AG04450 (cell line): ENCODE measurements around the gene DNAJB12. TPM values are rescaled to one million over a fixed set of nuclear protein-coding genes. Genes with fewer than 3 reads are reported as not detected.
"Not testable (repeated sequence)": the region's sequence is repeated elsewhere in the genome, so short reads cannot be mapped to it uniquely, and the experiment has no call there.

Source experiments
- CTCF ChIA-PET: fragments of 300-600, 350-600 bp; formaldehyde crosslinking; extraction: SDS; loops from one replicate; lab custom pipeline; 2022; ENCODE audit warnings: antibody characterized with exemption, inconsistent platforms; lab: Charles Lee
- POLR2A ChIA-PET: fragments of 350-600 bp; formaldehyde crosslinking; extraction: SDS; loops from one replicate; lab custom pipeline; 2021; ENCODE audit warnings: antibody characterized with exemption, inconsistent platforms; lab: Yijun Ruan, JAX
- DNase-seq: peaks from one replicate; pipeline ENCODE4 v3.0.0-alpha.2; 2011; ENCODE audit warnings: low read depth, low spot score
- H3K27ac ChIP-seq: one replicate; pipeline ENCODE4 v1.5.1; 2012; ENCODE audit warnings: low read depth, low read length, control low read depth
- H3K27me3 ChIP-seq: one replicate; pipeline ENCODE4 v1.6.0; 2012; ENCODE audit warnings: low read length; ENCODE audit not compliant: control insufficient read depth, insufficient read depth
- H3K4me3 ChIP-seq: 2 replicates; pipeline ENCODE4 v1.5.1; 2011; ENCODE audit warnings: mild to moderate bottlenecking, low read depth, low read length, control low read depth
- H3K9me3 ChIP-seq: 2 replicates; pipeline ENCODE4 v1.5.1; 2012; ENCODE audit warnings: low read length; ENCODE audit not compliant: control insufficient read depth, insufficient read depth
- CTCF ChIP-seq: IDR thresholded peaks from 2 replicates; pipeline ENCODE4 v1.5.1; 2011; ENCODE audit warnings: low read depth, low read length, control low read depth, inconsistent platforms
- polyA plus RNA-seq: library from polyadenylated mRNA; depleted of rRNA; stranded (reverse); fragments of >200 nt; gene quantifications from 2 replicates; pipeline ENCODE4 v1.2.3, GENCODE V29; 2011

Gene DNAJB12
- polyA plus RNA-seq, 1 experiment, result 17.9 TPM

DNA sequence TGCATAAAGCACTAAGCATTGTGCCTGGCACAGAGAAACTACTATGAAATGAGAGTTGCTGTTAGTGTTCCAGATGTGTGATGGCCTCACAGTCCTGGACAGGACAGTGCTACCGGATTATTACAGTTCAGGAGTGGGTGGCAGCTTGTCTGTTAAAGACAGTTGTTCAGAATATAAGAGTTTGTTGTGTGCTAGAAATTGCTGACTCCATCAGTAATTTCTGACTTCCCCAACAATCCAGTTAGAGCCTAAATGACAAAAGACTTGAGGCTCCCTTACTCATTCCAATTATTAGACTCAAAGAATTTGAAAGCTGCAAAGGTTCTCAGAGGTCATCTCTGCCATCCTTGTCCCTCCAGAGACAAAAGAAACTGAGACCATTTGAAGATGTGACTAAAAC is 34.3 kb upstream of the DNAJB12 start:
- POLR2A ChIA-PET, result no interaction called here
- H3K27me3 ChIP-seq, result no peaks in the 10 kb centered on the region
- CTCF ChIA-PET, result no interaction called here
- H3K27ac ChIP-seq, result no peak overlapping the region
- no peak for TF ChIP-seq CTCF
- DNase-seq, result no peak
- no peak overlapping the region for H3K4me3 ChIP-seq
- no peaks in the 10 kb centered on the region for H3K9me3 ChIP-seq

DNA sequence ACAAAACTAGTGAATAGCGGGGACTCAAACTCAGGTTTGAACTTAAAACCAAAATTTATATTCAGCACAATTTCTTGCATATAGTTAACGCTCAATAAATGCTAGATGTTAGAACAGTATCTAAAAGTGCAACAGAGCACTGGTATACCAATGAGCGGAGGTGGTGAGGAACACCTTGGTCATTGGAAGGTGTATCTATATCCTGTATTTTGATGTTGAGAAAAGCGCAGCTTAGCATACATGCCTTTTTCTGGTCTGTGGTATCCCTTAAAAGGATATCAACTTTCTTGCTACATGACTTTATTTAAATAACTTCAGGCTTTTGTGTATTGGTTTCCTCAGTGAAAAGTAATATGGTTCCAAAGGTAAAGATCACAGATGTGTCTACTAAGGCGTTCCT is 33.3 kb upstream of the DNAJB12 start:
- DNase-seq, result no peak
- no peak for TF ChIP-seq CTCF
- CTCF ChIA-PET, result no interaction called here
- Histone ChIP-seq H3K27me3 (no peaks in the 10 kb centered on the region), H3K27ac (no peak overlapping the region), H3K4me3 (no peak overlapping the region), H3K9me3 (no peaks in the 10 kb centered on the region)
- POLR2A ChIA-PET, result no interaction called here

GRCh38 chr10:72386916-72387586 is 32.3 kb upstream of the DNAJB12 start:
- H3K27me3 ChIP-seq, result no peaks in the 10 kb centered on the region
- H3K9me3 ChIP-seq, result no peaks in the 10 kb centered on the region
- DNase-seq, result no peak
- ChIA-PET POLR2A (no interaction called here), CTCF (interaction anchor here (0.6 kb wide), 1 partner anchor 1422 kb away, joined by 7 read pairs; no protein-coding TSS in a partner anchor)
- no peak overlapping the region for H3K27ac ChIP-seq
- TF ChIP-seq CTCF, result no peak
- H3K4me3 ChIP-seq, result no peak overlapping the region

DNA sequence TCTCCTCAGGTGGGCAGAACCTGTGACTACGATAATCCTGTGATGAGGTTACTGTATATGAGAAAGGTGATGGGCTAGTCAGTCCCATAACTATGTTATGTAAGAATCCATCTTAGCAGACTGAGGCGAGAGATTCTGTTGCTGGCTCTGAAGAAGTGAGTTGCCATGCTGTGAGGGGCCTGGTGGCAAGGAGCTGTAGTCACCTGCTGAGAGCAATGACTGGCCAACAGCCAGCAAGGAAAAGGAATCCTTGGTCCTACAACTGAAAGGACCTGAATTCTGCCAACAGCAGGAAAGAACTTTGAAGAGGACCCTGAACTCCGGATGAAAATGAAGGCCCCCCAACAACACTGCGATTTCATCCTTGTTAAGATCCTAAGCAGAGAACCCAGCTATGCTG is 31.0 kb upstream of the DNAJB12 start:
- TF ChIP-seq CTCF, result no peak
- DNase-seq, result no peak
- CTCF ChIA-PET, result no interaction called here
- no peaks in the 10 kb centered on the region for H3K27me3 ChIP-seq
- H3K27ac ChIP-seq, result no peak overlapping the region
- H3K9me3 ChIP-seq, result no peaks in the 10 kb centered on the region
- no peak overlapping the region for H3K4me3 ChIP-seq
- POLR2A ChIA-PET, result no interaction called here

DNA sequence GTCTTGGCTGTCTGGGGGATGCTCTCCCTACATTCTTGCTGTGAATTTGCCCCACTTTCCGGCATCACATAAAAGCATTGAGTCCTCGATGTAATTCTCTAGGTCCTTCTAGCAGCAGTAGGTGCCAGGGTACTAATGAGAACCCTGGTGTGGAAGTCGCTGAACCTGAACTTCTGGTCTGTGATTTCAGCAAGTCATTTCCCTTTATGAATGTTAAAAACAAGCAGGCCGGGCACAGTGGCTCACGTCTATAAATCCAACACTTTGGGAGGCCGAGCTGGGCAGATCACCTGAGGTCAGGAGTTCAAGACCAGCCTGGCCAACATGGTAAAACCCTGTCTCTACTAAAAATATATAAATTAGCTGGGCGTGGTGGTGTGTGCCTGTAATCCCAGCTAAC is 30.3 kb upstream of the DNAJB12 start:
- CTCF ChIA-PET, H3K27me3 ChIP-seq, H3K9me3 ChIP-seq, H3K27ac ChIP-seq, H3K4me3 ChIP-seq, DNase-seq, POLR2A ChIA-PET: not testable (repeated sequence)
